H1 (cell line): Measurements from ENCODE around the gene LRP11. TPM values are rescaled to one million over a fixed set of nuclear protein-coding genes. Genes with fewer than 3 reads are reported as not detected.

Experiments used
- CHD7 ChIP-seq: fragments of 300-600 bp; sonication (generic); IDR thresholded peaks from 2 replicates; pipeline ENCODE4 v1.7.1; 2012; ENCODE audit warnings: low read length, moderate library complexity, mild to moderate bottlenecking, inconsistent platforms; ENCODE audit not compliant: insufficient replicate concordance
- RAD21 ChIP-seq, 2 experiments: IDR thresholded peaks in 1 of 2; conservative IDR thresholded peaks in 1 of 2; 2 replicates each; pipeline ENCODE4 v1.6.1; 2011; ENCODE audit warnings: low read depth in 2 of 2, low read length in 2 of 2, improper control_type of control experiment in 1 of 2, inconsistent platforms in 1 of 2, mild to moderate bottlenecking in 1 of 2, moderate library complexity in 1 of 2
- RBBP5 ChIP-seq: IDR thresholded peaks from 2 replicates; pipeline ENCODE4 v1.7.1; 2012; ENCODE audit warnings: low read depth, mild to moderate bottlenecking, inconsistent platforms, low read length, moderate library complexity, borderline replicate concordance
- RNF2 ChIP-seq: fragments of 200-900, 300-1000 bp; sonication (generic); IDR thresholded peaks from 2 replicates; pipeline ENCODE4 v1.7.1; 2016; ENCODE audit warnings: borderline replicate concordance, low read depth, mild to moderate bottlenecking, antibody characterized with exemption, low read length; ENCODE audit not compliant: poor library complexity, severe bottlenecking; ENCODE audit errors: missing control alignments
- SRF ChIP-seq: IDR thresholded peaks from 2 replicates; pipeline ENCODE4 v1.6.1; 2011; ENCODE audit warnings: mild to moderate bottlenecking, low read depth, low read length, moderate library complexity
- polyA plus RNA-seq, 7 experiments: library from polyadenylated mRNA; depleted of rRNA in 3 of 7; stranded (reverse) in 5 of 7; unstranded in 2 of 7; fragments of >200 nt in 5 of 7; fragments of 200-250 nt in 2 of 7; gene quantifications; 1 replicate in 5 of 7; 2 replicates in 1 of 7; 4 replicates in 1 of 7; pipeline versions ENCODE4 v1.2.1 to v1.2.3, GENCODE V29; 2011 to 2013; ENCODE audit warnings: missing spikeins in 2 of 7, mixed read lengths in 2 of 7
- total RNA-seq: library from RNA; stranded (reverse); fragmentation: NEBNext Ultra II Directional; extraction: Animal tissue kit (Norgen Biotek cat#: 25700); gene quantifications from 2 replicates; pipeline ENCODE4 v1.2.1, GENCODE V29; 2021

Gene LRP11
- total and polyA plus RNA-seq, 2 of the 8 experiments (the other 6 are each of a cell fraction or from before 2014, with no cell fraction given): 11.0 to 20.0 TPM

- no peak for TF ChIP-seq CHD7
- no peak for TF ChIP-seq RAD21 (IDR thresholded peaks at IDR 0.05 in 1 of 2, conservative IDR thresholded peaks at IDR 0.05 in 1 of 2; ENCODE audit: low read depth in 2 of 2, low read length in 2 of 2)
- TF ChIP-seq RBBP5: no peak
- no peak for TF ChIP-seq SRF
- no peak for TF ChIP-seq RNF2
Observed at GRCh38 chr6:149869275-149869892, 5.2 kb upstream of the LRP11 start (continued).
